NCI-H1105 treated with DMSO at 0.1 percent for 48 hours (cell line): ENCODE measurements around the gene CIITA.
"Not testable (repeated sequence)": the region's sequence is repeated elsewhere in the genome, so short reads cannot be mapped to it uniquely, and the experiment has no call there.

ENCODE experiments used
- DNase-seq: peaks from one replicate; lab custom pipeline; 2025; lab: John Stamatoyannopoulos, UW

Gene CIITA

DNA sequence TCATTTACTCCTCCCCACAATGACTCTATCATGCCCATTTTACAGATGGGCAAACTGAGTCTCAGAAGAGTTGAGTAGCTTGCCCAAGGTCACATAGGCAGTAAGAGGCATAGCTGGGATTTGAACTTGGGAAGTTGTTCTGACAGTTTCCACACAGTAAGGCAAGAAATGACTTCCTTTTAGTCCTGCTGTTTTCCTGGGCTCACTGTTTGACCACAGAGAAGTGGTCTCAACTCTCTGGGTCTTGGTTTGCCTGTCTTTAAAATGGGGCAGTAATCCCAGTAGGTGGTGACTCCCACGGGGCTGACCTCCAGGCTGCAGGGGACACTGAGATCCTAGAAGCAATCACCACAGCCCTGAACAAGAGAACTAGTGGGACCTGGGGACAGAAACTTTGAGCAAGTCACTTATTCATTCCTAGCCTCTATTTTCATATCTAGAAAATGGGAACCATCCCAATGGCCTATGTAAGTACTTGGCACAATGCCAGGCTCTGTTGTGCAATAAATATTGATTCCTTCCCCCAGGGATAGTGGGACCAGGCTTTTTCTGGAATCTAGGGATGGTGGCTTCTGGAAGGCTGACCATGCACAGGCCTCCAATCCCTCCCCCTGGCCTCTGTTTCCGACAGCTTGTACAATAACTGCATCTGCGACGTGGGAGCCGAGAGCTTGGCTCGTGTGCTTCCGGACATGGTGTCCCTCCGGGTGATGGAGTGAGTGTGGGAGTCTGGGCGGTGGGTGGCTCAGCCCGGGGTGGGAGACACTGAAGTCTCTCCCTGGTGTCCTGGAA, 44.7 kb downstream of the CIITA start:
- no peak for DNase-seq

DNA sequence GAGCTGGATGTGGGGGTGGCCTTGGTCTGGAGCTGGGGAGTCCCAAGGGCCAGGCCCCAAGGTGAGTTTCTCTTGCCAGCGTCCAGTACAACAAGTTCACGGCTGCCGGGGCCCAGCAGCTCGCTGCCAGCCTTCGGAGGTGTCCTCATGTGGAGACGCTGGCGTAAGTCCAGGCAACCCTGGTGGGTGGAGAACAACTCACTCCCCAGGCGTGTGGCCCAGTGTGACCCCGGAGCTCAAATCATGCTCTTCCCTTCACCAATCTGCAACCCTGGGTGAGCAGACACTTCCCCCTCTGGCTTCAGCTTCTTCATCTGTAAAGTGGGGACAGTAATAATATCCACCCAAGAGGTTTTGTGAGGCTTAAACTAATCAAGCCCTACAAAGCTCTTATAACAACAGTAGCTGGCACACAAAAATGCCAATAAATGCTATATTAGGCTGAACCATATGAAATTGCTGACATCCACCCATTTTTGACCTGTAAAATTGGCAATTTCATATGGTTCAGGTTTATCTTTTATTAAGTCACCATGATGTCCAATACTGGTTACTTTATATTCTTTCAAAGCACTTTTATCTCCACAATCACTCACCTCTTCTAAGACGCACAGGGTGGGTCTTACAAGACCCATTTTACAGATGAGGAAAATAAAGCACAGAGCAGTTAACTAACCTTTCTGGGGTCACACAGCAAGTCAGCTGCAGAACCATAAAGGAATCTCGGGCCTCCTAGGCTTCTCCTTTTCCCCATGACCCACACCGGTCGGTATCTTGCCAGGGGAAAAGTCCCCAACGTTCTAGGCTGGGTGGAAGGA, 45.5 kb downstream of the CIITA start:
- DNase-seq: no peak

DNA sequence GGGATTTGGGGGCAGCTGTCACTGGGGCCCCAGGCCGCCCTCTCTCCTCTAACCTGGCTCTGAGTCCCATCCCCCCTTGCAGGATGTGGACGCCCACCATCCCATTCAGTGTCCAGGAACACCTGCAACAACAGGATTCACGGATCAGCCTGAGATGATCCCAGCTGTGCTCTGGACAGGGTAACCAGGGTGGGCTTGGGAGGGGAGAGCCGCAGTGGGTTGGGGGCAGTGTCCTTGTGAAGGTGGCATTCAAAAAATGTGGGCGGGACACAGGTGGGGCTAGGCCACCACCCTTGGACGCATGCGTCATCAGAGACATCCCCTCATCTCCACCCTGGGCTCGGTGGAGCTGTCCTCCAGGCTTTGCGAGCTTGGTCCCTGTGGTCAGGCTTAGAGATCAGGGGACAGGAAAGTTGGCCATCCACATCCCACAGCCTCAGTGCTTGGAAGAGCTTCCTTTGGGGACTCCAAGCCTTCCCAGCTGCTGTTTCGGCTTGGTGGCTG, 46.2 kb downstream of the CIITA start:
- DNase-seq: no peak

DNA sequence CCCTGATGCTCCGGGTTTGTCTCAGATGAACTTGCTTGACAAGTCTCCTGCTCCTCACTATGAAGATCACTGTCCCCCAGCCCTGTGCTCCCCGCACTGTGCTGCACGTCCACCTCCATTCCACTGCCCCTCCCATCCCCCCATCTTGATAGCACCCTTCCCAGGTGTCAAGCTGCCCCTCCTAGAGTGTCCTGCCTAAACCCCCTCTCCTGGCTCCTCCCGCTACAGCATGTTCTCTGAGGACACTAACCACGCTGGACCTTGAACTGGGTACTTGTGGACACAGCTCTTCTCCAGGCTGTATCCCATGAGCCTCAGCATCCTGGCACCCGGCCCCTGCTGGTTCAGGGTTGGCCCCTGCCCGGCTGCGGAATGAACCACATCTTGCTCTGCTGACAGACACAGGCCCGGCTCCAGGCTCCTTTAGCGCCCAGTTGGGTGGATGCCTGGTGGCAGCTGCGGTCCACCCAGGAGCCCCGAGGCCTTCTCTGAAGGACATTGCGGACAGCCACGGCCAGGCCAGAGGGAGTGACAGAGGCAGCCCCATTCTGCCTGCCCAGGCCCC, 46.7 kb downstream of the CIITA start:
- no peak for DNase-seq

DNA sequence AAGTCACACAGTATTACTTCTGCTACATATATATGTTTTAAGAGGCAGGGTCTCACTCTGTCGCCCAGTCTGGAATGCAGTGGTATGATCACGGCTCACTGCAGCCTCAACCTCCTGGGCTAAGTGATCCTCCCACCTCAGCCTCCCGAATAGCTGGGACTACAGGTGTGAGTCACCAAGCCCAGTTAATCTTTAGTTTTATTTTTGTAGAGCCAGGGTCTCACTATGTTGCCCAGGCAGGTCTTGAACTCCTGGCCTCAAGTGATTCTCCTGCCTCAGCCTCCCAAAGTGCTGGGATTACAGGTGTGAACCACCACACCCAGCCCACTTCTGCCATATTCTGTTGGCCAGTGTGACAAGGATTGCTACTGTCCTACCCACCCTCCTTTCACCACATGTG, 48.3 kb downstream of the CIITA start:
- DNase-seq: not testable (repeated sequence)

DNA sequence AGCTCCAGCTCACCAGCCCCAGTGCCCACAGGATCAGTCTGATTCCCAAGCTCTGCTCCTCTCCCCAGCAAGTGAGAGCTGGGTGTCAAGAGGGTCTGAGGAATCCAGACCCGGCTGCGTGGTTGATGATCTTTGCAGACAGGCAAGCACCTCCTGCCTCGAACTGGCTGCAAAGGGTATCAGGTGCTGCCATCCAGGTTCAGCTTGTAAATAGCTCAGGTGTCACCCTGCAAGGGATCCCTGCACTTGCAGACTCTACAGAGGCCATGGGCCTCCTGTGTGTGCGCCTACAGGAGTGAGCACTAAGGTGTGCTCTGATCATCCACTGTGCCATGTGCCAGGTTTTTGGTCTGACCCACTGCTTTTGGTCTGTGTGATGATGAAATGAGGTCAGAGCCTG, 49.1 kb downstream of the CIITA start:
- no peak for DNase-seq

DNA sequence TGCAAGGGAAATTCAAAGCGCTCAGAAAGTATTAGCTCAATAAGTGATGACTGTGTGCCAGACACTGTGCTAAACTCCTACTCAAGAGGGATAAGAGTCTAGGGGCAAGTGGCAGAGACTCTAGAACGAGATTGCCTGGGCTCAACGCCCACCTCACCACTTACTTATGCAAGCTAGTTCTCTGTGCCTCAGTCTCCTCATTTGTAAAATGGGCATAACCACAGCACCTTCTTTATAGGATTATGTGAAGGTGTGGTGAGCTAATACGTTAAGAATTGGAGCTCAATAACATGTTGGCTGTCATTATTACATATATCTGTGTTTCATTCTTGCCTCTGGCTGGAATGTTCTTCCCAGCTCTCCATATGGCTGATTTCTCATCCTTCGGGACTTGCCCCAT, 49.9 kb downstream of the CIITA start:
- no peak for DNase-seq

DNA sequence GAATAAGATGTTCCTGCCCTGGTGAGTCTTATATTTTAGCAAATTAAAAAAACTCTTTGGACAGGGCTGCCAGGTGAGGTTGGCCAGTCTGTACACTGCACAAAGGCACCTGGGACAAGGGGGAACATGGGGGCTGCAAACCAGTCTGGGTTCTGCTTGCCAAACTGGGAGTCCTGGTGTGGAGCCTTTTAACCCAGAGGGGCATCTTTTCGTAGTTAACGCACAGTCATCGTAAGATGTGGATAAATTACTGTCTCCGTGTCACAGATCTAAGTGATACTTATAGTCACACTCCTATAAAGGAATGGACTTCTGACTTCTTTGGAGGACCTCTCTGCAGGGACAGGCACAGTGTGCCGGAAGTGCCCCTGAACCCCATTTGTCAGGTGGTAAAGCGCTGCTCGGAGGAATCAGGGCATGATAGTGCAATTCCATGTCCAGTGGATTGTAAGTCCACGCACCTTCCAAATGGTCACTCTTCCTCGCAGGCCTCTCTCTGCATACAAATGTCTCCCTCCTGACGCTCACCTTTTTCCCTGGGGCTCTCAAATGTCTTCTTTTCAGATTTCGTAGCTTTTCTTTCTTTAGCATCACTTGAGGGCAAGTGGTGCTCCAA, 50.6 kb downstream of the CIITA start:
- no peak for DNase-seq

DNA sequence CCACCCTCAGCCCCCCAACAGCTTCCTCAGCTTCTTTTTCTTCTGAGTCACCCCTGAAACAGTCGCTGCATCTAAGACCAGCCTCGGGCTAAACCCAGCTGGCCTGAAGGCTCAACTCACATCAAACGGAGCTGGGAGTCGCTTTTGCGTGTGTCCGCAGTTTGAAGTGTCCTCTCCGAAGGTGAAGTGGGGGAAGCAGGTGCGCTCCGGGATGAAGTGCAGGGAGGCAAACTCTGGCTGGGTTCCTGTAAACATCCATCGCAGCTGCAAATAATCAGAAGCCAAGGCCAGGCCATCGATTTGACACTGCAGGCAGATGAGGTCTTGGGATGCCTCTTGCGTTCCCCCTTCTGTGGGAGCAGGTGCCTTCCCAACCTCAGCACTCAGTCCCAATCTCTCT, 52.1 kb downstream of the CIITA start:
- DNase-seq: peak; percentile 82

DNA sequence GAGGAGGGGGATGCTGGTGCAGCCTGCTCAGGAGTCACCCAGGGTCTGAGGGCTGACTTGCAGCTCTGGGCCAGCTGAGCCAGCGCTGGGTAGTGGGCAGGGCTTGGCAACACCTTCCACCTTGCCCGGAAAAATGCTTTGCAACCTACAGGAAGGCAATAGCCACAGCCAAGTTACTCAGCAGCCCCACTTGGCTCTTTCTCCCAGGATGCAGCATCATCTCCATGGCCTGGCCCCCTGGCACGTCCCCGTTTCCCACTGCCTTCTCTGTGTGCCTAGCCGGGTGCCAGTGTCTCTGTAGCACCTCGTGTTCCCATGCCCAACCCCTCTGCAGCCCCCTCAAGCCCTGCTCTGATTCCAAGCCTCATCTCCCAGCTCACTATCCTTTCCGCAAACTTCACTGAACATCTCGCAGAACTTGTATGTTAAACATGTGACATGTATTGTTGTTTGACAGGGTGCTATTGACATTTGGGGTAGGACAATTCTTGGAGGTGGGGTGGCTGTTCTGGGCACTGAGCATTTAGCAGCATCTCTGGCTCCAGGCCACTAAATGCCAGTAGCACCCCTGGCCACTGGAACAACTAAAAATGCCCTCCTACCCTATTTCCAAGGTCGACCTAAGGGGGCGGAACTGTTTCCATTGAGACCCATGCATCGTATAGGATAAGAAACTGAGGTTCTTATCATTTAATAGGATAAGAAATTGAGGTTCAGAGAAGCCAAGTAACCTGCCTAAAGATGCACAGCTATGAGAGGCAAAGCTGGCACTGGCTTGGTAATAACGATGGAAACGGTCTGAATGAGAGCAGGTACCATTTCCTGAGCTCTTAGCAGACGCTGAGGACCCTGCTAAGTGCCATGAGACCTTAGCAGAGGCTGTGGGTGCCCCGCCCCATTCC, 53.1 kb downstream of the CIITA start:
- peak; percentile 61 for DNase-seq

DNA sequence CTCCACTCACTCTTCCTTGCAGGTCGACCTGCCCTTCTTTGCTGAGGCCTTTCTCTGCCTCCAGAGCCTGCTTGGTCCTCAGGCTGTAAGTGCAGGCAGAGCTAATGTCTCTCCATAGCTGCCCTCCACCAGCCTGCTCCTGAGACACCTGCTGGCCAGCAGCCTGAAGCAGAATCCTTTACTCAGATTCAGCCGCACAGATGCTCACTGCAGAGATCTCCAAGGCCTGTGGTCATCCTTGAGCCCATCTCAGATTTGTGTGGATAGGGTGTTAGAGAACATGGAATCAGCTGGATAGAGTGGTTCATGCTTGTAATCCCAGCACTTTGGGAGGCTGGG, 53.7 kb downstream of the CIITA start:
- no peak for DNase-seq

DNA sequence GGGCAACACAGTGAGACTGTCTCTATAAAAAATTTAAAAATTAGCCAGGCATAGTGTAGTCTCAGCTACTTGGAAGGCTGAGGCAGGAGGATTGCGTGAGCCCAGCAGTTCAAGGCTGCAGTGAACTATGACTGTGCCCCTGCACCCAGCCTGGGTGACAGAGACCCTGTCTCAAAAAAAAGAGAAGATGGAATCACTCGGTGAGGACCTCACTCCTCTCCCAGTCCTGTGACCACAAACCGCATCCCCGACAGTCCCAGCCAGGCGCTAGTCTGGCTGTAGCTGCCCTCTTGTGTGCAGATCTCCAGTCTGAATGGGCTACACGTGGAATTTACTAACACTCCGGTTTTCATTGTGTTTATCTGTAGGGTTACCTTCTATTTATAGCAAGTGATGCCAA, 54.1 kb downstream of the CIITA start:
- DNase-seq: no peak

DNA sequence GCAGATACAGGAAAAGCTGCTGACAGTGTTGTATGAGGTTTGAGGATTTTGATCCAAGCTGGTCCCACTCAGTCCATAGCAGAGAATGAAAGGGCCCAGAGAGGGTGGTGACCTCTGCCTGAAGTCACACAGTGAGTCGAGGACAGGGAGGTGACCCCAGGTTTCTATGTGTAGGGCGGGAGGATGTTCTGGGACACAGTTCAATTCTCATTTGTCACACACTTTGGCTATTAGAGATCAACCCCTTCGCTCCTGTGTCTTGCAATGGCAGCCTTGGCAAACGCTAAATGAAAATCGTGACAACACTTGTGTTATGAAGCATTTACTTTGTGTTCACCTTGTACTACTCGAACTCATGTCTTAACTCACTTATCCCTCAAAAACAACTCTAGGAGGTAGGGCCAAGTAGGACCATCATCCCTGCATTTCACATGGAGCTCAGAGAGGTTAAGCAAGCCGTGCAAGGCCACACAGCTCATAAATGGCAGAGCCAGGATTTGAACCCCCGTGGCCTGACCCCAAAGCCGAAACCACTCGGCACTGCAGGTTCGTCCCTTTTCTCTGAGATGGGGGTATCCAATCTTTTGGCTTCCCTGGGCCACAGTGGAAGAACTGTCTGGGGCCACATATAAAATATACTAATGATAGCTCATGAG, 55.1 kb downstream of the CIITA start:
- no peak for DNase-seq

DNA sequence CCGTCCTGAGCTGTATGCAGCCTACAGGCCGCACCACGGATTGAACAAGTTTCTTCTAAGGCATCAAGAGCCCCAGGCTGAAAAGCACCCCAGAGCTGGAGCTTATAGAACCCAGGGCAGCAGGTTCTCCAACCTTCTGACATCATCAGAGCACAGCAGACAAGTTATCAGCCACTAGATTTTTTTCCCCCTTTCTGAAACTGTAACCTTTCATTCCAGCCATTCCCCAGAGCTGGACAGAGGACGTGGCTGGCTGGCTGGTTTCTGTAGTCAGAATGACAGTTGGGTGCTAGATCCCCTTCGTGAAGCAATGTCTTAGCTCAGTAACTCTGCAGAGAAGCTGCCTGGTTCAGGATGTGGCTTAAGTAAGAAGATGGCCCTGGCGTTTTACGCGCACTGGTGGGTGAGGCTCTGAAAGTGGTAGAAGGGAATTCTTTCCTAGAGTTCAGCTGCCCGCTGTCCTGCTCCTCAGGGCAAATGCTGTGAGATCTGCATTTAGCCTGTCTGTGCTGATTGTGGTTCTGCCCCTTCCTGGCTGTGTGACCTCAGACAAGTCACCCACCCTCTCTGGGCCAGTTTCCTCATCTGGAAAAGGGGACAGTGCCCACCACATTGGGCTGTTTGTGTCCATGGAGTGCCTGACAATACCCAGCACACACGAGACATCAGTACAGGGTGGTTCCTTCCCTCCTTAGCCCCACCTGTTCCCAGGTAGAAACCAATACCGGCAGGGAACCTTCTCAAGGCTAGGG, 56.1 kb downstream of the CIITA start:
- no peak for DNase-seq

DNA sequence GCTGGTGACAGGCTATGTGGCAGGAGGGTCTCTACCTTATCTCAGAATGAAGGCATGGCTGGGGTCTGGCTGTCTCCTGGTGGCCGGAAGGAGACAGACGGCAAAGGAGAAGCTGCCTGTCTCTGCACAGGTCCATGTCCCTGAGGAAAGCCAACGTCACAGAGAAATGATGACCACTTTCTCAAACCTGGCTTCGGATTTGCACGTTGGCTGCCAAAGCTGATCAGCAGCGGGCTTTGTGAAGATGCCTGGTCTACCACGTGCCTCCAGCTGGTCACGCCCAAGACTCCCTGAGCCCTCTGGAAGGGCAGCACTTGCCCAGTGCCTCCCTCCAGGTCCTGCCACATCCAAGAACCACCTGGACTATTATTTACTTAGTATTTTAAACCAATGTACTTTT, 56.9 kb downstream of the CIITA start:
- DNase-seq: no peak

DNA sequence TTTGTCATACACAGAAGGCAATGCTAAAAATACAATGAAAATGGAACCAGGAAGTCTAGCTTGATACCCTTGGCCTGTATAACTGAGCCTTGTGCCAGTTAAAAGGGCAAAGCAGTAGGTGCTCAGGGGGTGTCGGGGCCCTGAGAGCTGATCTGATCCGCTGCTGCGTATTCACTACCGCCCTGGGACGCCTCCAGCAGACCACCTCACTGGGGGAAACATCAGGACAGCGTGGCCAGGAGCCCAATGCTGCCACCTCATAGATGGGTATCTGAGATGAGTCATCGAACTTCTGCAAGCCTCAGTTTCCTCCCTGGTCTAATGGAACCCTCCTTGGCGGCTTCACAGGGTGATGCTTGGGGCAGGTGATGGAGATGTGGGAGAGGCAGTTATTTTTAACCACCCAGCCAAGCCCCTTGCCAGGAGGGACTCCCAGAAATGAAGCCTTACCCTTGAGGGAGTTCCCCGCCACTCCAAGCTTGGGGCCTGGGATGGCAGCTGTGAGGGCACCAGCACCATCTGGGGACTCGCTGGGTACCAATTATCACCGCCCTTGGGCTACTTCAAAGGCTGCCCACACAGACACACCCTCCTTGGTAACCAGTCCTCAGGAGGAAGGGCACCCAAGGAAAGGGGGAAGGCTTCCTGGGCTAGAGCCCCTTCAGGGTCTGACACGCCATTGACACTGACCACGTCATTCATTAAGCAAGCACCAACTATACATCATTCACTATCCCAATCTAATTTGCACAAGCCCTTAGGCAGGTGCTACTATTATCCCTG, 57.5 kb downstream of the CIITA start:
- no peak for DNase-seq

DNA sequence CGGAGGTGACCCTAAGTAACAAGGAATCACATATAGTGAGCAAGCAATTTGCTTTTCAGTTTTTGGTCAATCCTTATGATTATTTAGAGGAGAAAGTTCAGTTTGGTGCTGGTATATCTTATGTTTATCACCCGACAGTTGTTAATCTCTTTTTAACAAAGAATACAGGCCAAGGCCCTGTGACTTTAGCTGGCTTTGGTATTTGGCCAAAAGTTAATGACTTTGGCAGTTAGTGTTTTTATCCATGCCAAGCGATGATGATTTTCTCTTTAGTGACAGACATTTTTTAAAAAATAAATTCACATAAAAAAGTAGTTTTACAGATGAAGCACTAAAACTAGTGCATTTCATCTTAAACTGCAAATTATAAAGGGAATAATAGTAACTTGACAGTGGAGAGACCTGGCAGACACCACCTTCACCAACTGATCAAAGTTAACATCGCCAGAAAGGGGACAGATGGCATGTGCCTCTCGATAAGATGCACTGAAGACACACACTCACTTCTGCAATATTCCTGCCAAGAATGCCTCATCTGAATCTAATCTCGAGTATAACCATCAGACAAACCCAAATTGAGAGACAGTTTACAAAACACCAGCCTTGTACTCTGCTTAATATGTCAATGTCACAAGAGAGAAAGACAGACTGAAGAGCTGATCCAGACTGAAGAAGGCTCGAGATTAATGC, 58.4 kb downstream of the CIITA start:
- no peak for DNase-seq

DNA sequence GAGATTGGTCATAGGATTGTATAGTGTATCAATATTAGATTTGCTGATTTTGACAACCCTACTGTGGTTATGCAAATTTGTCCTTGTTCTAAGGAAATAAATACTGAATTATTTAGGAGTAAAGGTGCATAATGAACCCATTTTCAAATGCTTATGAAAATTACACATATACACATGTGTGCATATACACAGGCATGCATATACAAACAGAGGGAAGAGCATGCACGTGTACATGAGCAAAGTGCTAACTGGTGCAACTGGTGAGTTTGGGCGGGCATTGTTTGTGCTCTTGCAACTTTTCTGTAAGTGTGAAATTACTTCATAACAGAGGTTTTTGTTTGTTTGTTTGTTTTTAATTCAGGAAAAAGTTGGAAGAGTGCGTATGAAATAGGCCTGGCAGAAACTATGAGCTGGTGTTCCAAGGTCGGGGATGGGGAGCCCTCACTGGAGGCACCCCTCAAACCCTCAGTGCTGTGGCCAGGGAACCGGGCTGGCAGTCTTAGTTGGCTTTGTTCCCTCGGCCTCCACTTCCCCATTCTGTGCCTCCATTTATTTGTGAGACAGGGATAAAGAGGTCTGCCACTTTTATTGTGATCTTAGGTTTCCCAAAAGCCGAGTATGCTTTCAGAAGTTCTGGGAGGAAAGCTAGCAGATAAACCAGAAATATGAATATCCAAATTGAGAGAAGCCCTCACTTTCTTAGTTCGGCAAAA, 59.4 kb downstream of the CIITA start:
- no peak for DNase-seq
